Measurements from ENCODE around the gene ZNF652. TPM values are rescaled to one million over a fixed set of nuclear protein-coding genes. Genes with fewer than 3 reads are reported as not detected.

ZNF652 gene
- total RNA-seq, 1 experiment from 2014 or later: 42.8 TPM

- intact Hi-C loops (cut with micrococcal nuclease; ENCODE audit: unreplicated experiment): no loop called here
- Mint-ChIP-seq H3K27ac (ENCODE audit: unreplicated experiment) (no peak overlapping the region), H3K4me3 (ENCODE audit: low read depth, unreplicated experiment) (no peak overlapping the region), H3K9me3 (ENCODE audit: low read depth, unreplicated experiment) (no peaks in the 10 kb centered on the region), H3K4me1 (ENCODE audit: low read depth, unreplicated experiment) (no peaks in the 10 kb centered on the region), H3K36me3 (ENCODE audit: insufficient read depth, unreplicated experiment) (no peaks in the 10 kb centered on the region), H3K27me3 (ENCODE audit: unreplicated experiment) (no peaks in the 10 kb centered on the region)
- CTCF ChIA-PET: no interaction called here
- no peak for TF ChIP-seq CTCF (IDR thresholded peaks at IDR 0.05; ENCODE audit: unreplicated experiment)
- no TSS peak for BruUV-seq (replicated peaks)
- no peak for DNase-seq
Measured at GRCh38 chr17:49325980-49326379, 36.1 kb downstream of the ZNF652 start.

- Mint-ChIP-seq H3K9me3 (ENCODE audit: low read depth, unreplicated experiment) (no peaks in the 10 kb centered on the region), H3K27me3 (ENCODE audit: unreplicated experiment) (no peaks in the 10 kb centered on the region), H3K4me3 (ENCODE audit: low read depth, unreplicated experiment) (no peak overlapping the region), H3K4me1 (ENCODE audit: low read depth, unreplicated experiment) (peaks cover 20% of the 10 kb centered on the region), H3K27ac (ENCODE audit: unreplicated experiment) (no peak overlapping the region), H3K36me3 (ENCODE audit: insufficient read depth, unreplicated experiment) (no peaks in the 10 kb centered on the region)
- CTCF ChIA-PET: interaction anchor here (0.6 kb wide), 1 partner anchor 56 kb away, joined by 3 read pairs; no protein-coding TSS in a partner anchor
- intact Hi-C loops (cut with micrococcal nuclease; ENCODE audit: unreplicated experiment): no loop called here
- DNase-seq: no peak
- no TSS peak for BruUV-seq (replicated peaks)
- TF ChIP-seq CTCF (IDR thresholded peaks at IDR 0.05; ENCODE audit: unreplicated experiment): no peak
Measured at GRCh38 chr17:49318435-49318965, 43.5 kb downstream of the ZNF652 start.

- BruUV-seq (replicated peaks): TSS peak; percentile 53
- H3K36me3 Mint-ChIP-seq (ENCODE audit: insufficient read depth, unreplicated experiment): no peaks in the 10 kb centered on the region
- H3K4me1 Mint-ChIP-seq (ENCODE audit: low read depth, unreplicated experiment): peaks cover 20% of the 10 kb centered on the region
- no peak overlapping the region for H3K27ac Mint-ChIP-seq (ENCODE audit: unreplicated experiment)
- no peaks in the 10 kb centered on the region for H3K27me3 Mint-ChIP-seq (ENCODE audit: unreplicated experiment)
- intact Hi-C loops (cut with micrococcal nuclease; ENCODE audit: unreplicated experiment): no loop called here
- no peak for DNase-seq
- no peak for TF ChIP-seq CTCF (IDR thresholded peaks at IDR 0.05; ENCODE audit: unreplicated experiment)
- H3K4me3 Mint-ChIP-seq (ENCODE audit: low read depth, unreplicated experiment): no peak overlapping the region
- CTCF ChIA-PET: interaction anchor here (0.6 to 0.7 kb wide), 2 partner anchors 51 to 221 kb away, joined by 3 to 5 read pairs; no protein-coding TSS in a partner anchor
- no peaks in the 10 kb centered on the region for H3K9me3 Mint-ChIP-seq (ENCODE audit: low read depth, unreplicated experiment)
Measured at GRCh38 chr17:49316889-49317675, 45.0 kb downstream of the ZNF652 start.

GRCh38 chr17:49316258-49316570 lies 45.8 kb downstream of the ZNF652 start:
- no peak overlapping the region for H3K4me3 Mint-ChIP-seq (ENCODE audit: low read depth, unreplicated experiment)
- CTCF ChIA-PET: interaction anchor here (0.7 to 1.5 kb wide), 2 partner anchors 52 to 75 kb away, joined by 3 to 5 read pairs; no protein-coding TSS in a partner anchor
- H3K27ac Mint-ChIP-seq (ENCODE audit: unreplicated experiment): no peak overlapping the region

More at GRCh38 chr17:49316258-49316570, 45.8 kb downstream of the ZNF652 start:
- intact Hi-C loops (cut with micrococcal nuclease; ENCODE audit: unreplicated experiment): no loop called here
- no peak for DNase-seq
- H3K36me3 Mint-ChIP-seq (ENCODE audit: insufficient read depth, unreplicated experiment): no peaks in the 10 kb centered on the region
- TF ChIP-seq CTCF (IDR thresholded peaks at IDR 0.05; ENCODE audit: unreplicated experiment): no peak
- BruUV-seq (replicated peaks): no TSS peak
- no peaks in the 10 kb centered on the region for H3K9me3 Mint-ChIP-seq (ENCODE audit: low read depth, unreplicated experiment)
- H3K4me1 Mint-ChIP-seq (ENCODE audit: low read depth, unreplicated experiment): peaks cover 20% of the 10 kb centered on the region
- no peaks in the 10 kb centered on the region for H3K27me3 Mint-ChIP-seq (ENCODE audit: unreplicated experiment)

Measured in Calu3 (cell line).